Activated naive CD4-positive, alpha-beta T cell treated with anti-CD3 and anti-CD28 coated beads, Interleukin-2, amount 50 U/mL, for 24 hours (primary cell): Measurements from ENCODE around the gene LAMC3.

ENCODE experiments used
- H3K27ac Mint-ChIP-seq: one replicate; pipeline ENCODE4 v1.8.0; 2021; ENCODE audit warnings: mild to moderate bottlenecking, mixed read lengths
- H3K27me3 Mint-ChIP-seq: one replicate; pipeline ENCODE4 v1.8.0; 2021; ENCODE audit warnings: mixed read lengths
- H3K36me3 Mint-ChIP-seq: one replicate; pipeline ENCODE4 v1.8.0; 2021; ENCODE audit warnings: mixed read lengths
- H3K4me1 Mint-ChIP-seq: one replicate; pipeline ENCODE4 v1.8.0; 2021; ENCODE audit warnings: mixed read lengths
- H3K4me3 Mint-ChIP-seq: one replicate; pipeline ENCODE4 v1.8.0; 2021; ENCODE audit warnings: mild to moderate bottlenecking, mixed read lengths
- H3K9me3 Mint-ChIP-seq: one replicate; pipeline ENCODE4 v1.8.0; 2021; ENCODE audit warnings: mixed read lengths

The LAMC3 gene

GRCh38 chr9:131008909-131009618 is at the start of gene LAMC3:
LAMC3 (plus strand) TSS chr9:131009174; CDS start chr9:131009215, 41 bp downstream.
- Mint-ChIP-seq H3K36me3 (no peaks in the 10 kb centered on the region), H3K4me1 (peaks cover 4% of the 10 kb centered on the region), H3K4me3 (peak within 1 kb of the TSS; percentile 54), H3K9me3 (no peaks in the 10 kb centered on the region), H3K27ac (no peak within 1 kb of the TSS), H3K27me3 (peaks cover 24% of the 10 kb centered on the region)

- H3K36me3 Mint-ChIP-seq: no peaks in the 10 kb centered on the region
These were observed 49.1 kb upstream of the LAMC3 start for GRCh38 chr9:130959809-130960334.

GRCh38 chr9:130960522-130961378 is 48.2 kb upstream of the LAMC3 start:
- Mint-ChIP-seq H3K4me3 (no peak overlapping the region), H3K27ac (no peak overlapping the region), H3K9me3 (no peaks in the 10 kb centered on the region), H3K4me1 (no peaks in the 10 kb centered on the region), H3K36me3 (no peaks in the 10 kb centered on the region), H3K27me3 (peaks cover 1% of the 10 kb centered on the region)

More at GRCh38 chr9:130959809-130960334, 49.1 kb upstream of the LAMC3 start:
- H3K27me3 Mint-ChIP-seq: peaks cover 1% of the 10 kb centered on the region
- no peak overlapping the region for H3K4me3 Mint-ChIP-seq
- no peaks in the 10 kb centered on the region for H3K9me3 Mint-ChIP-seq
- H3K4me1 Mint-ChIP-seq: no peaks in the 10 kb centered on the region
- H3K27ac Mint-ChIP-seq: no peak overlapping the region

GRCh38 chr9:130961511-130962300 is 47.3 kb upstream of the LAMC3 start:
- H3K4me1 Mint-ChIP-seq: no peaks in the 10 kb centered on the region
- no peak overlapping the region for H3K4me3 Mint-ChIP-seq
- H3K9me3 Mint-ChIP-seq: no peaks in the 10 kb centered on the region
- no peak overlapping the region for H3K27ac Mint-ChIP-seq
- H3K36me3 Mint-ChIP-seq: no peaks in the 10 kb centered on the region
- peaks cover 1% of the 10 kb centered on the region for H3K27me3 Mint-ChIP-seq

- peaks cover 1% of the 10 kb centered on the region for H3K27me3 Mint-ChIP-seq
- no peaks in the 10 kb centered on the region for H3K36me3 Mint-ChIP-seq
- no peaks in the 10 kb centered on the region for H3K9me3 Mint-ChIP-seq
- no peak overlapping the region for H3K27ac Mint-ChIP-seq
- no peaks in the 10 kb centered on the region for H3K4me1 Mint-ChIP-seq
- no peak overlapping the region for H3K4me3 Mint-ChIP-seq
These were observed 46.3 kb upstream of the LAMC3 start for GRCh38 chr9:130962418-130963316.

- H3K27ac Mint-ChIP-seq: no peak overlapping the region
- H3K4me1 Mint-ChIP-seq: no peaks in the 10 kb centered on the region
- no peaks in the 10 kb centered on the region for H3K9me3 Mint-ChIP-seq
- no peak overlapping the region for H3K4me3 Mint-ChIP-seq
- H3K36me3 Mint-ChIP-seq: no peaks in the 10 kb centered on the region
- H3K27me3 Mint-ChIP-seq: peaks cover 1% of the 10 kb centered on the region
These were observed 45.6 kb upstream of the LAMC3 start for GRCh38 chr9:130963337-130963908.

- H3K9me3 Mint-ChIP-seq: no peaks in the 10 kb centered on the region
- H3K4me3 Mint-ChIP-seq: no peak overlapping the region
- H3K36me3 Mint-ChIP-seq: no peaks in the 10 kb centered on the region
- H3K4me1 Mint-ChIP-seq: no peaks in the 10 kb centered on the region
- no peak overlapping the region for H3K27ac Mint-ChIP-seq
- H3K27me3 Mint-ChIP-seq: peaks cover 1% of the 10 kb centered on the region
These were observed 45.1 kb upstream of the LAMC3 start for GRCh38 chr9:130963916-130964315.

GRCh38 chr9:130965680-130966079 is 43.3 kb upstream of the LAMC3 start:
- H3K27me3 Mint-ChIP-seq: peaks cover 1% of the 10 kb centered on the region
- no peak overlapping the region for H3K27ac Mint-ChIP-seq
- no peaks in the 10 kb centered on the region for H3K9me3 Mint-ChIP-seq
- H3K4me1 Mint-ChIP-seq: no peaks in the 10 kb centered on the region
- no peaks in the 10 kb centered on the region for H3K36me3 Mint-ChIP-seq
- no peak overlapping the region for H3K4me3 Mint-ChIP-seq

- Mint-ChIP-seq H3K9me3 (no peaks in the 10 kb centered on the region), H3K27me3 (peaks cover 8% of the 10 kb centered on the region), H3K4me3 (no peak overlapping the region), H3K36me3 (no peaks in the 10 kb centered on the region), H3K27ac (no peak overlapping the region), H3K4me1 (no peaks in the 10 kb centered on the region)
These were observed 38.9 kb upstream of the LAMC3 start for GRCh38 chr9:130970052-130970451.

- peaks cover 8% of the 10 kb centered on the region for H3K27me3 Mint-ChIP-seq
- H3K36me3 Mint-ChIP-seq: no peaks in the 10 kb centered on the region
- no peaks in the 10 kb centered on the region for H3K4me1 Mint-ChIP-seq
- H3K27ac Mint-ChIP-seq: no peak overlapping the region
- H3K4me3 Mint-ChIP-seq: no peak overlapping the region
- no peaks in the 10 kb centered on the region for H3K9me3 Mint-ChIP-seq
These were observed 38.1 kb upstream of the LAMC3 start for GRCh38 chr9:130970855-130971254.

GRCh38 chr9:130971294-130971849 is 37.6 kb upstream of the LAMC3 start:
- Mint-ChIP-seq H3K27me3 (peaks cover 8% of the 10 kb centered on the region), H3K9me3 (no peaks in the 10 kb centered on the region), H3K36me3 (no peaks in the 10 kb centered on the region), H3K4me1 (no peaks in the 10 kb centered on the region), H3K4me3 (no peak overlapping the region), H3K27ac (no peak overlapping the region)

GRCh38 chr9:130972277-130972956 is 36.6 kb upstream of the LAMC3 start:
- Mint-ChIP-seq H3K4me3 (no peak overlapping the region), H3K9me3 (no peaks in the 10 kb centered on the region), H3K27ac (no peak overlapping the region), H3K36me3 (no peaks in the 10 kb centered on the region), H3K27me3 (peaks cover 8% of the 10 kb centered on the region), H3K4me1 (no peaks in the 10 kb centered on the region)

GRCh38 chr9:130972957-130973685 is 35.9 kb upstream of the LAMC3 start:
- Mint-ChIP-seq H3K9me3 (no peaks in the 10 kb centered on the region), H3K4me1 (no peaks in the 10 kb centered on the region), H3K27ac (no peak overlapping the region), H3K27me3 (peaks cover 8% of the 10 kb centered on the region), H3K4me3 (no peak overlapping the region), H3K36me3 (no peaks in the 10 kb centered on the region)
